ENCODE measurements around the gene LCA5L.

- TF ChIP-seq ISL1 (CRISPR knock-in tag; IDR thresholded peaks at IDR 0.05) (no peak), ARNTL (CRISPR knock-in tag; IDR thresholded peaks at IDR 0.05; ENCODE audit: borderline replicate concordance, low read depth) (no peak), ZNF8 (CRISPR knock-in tag; IDR thresholded peaks at IDR 0.05) (no peak), OSR1 (CRISPR knock-in tag; IDR thresholded peaks at IDR 0.05) (no peak), RARB (CRISPR knock-in tag; IDR thresholded peaks at IDR 0.05) (no peak), ZNF565 (CRISPR knock-in tag; conservative IDR thresholded peaks at IDR 0.05; ENCODE audit: low read depth) (no peak), ESRRG (CRISPR knock-in tag; IDR thresholded peaks at IDR 0.05) (no peak), ZC3H10 (CRISPR knock-in tag; IDR thresholded peaks at IDR 0.05) (no peak), PATZ1 (CRISPR knock-in tag; IDR thresholded peaks at IDR 0.05; ENCODE audit: borderline replicate concordance) (no peak), ZFP3 (CRISPR knock-in tag; IDR thresholded peaks at IDR 0.05) (no peak), ZNF70 (CRISPR knock-in tag; IDR thresholded peaks at IDR 0.05) (no peak), PPARA (CRISPR knock-in tag; IDR thresholded peaks at IDR 0.05; ENCODE audit: borderline replicate concordance) (no peak), TSHZ2 (CRISPR knock-in tag; IDR thresholded peaks at IDR 0.05) (no peak)
Observed at GRCh38 chr21:39388038-39388810, 57.4 kb downstream of the LCA5L start.
